Aorta (tissue), 5 donors: Measurements from ENCODE around the gene TTC7B. TPM values are rescaled to one million over a fixed set of nuclear protein-coding genes. Genes with fewer than 3 reads are reported as not detected.
A peak's percentile ranks its signal among the peaks of the same experiment; 100 is the strongest.

Experiments used
- ATAC-seq: fragments of 200-7000 bp; cut with Tn5 transposase; one replicate; pipeline ENCODE4 v1.9.1; 2022; ENCODE audit warnings: moderate library complexity; ENCODE audit not compliant: low FRiP score
- DNase-seq, 2 donors: peaks; one replicate each; pipeline ENCODE4 v3.0.0-alpha.2; 2020
- H3K27ac ChIP-seq, 2 donors: one replicate each; pipeline ENCODE4 v1.5.1; 2013; ENCODE audit warnings: low read length in 2 of 2, mild to moderate bottlenecking in 2 of 2, moderate library complexity in 2 of 2, control low read depth in 1 of 2, inconsistent platforms in 1 of 2, low read depth in 1 of 2
- H3K27me3 ChIP-seq, 2 donors: one replicate each; pipeline ENCODE4 v1.6.1; 2013; ENCODE audit warnings: control low read depth in 1 of 2, low read length in 1 of 2, mild to moderate bottlenecking in 1 of 2, moderate library complexity in 1 of 2; ENCODE audit not compliant: insufficient read depth in 2 of 2, control insufficient read depth in 1 of 2
- H3K36me3 ChIP-seq, 2 donors: one replicate each; pipeline ENCODE4 v1.6.1; 2013; ENCODE audit warnings: control low read depth in 1 of 2, low read length in 1 of 2, mild to moderate bottlenecking in 1 of 2; ENCODE audit not compliant: insufficient read depth in 2 of 2, control insufficient read depth in 1 of 2
- H3K4me1 ChIP-seq, 2 donors: one replicate each; pipeline ENCODE4 v1.6.1; 2013; ENCODE audit warnings: low read length in 2 of 2, control low read depth in 1 of 2, mild to moderate bottlenecking in 1 of 2, moderate library complexity in 1 of 2; ENCODE audit not compliant: insufficient read depth in 2 of 2, control insufficient read depth in 1 of 2
- H3K4me3 ChIP-seq, 2 donors: one replicate each; pipeline ENCODE4 v1.5.1; 2013; ENCODE audit warnings: low read length in 2 of 2, control low read depth in 1 of 2, mild to moderate bottlenecking in 1 of 2
- H3K9me3 ChIP-seq: one replicate; pipeline ENCODE4 v1.6.1; 2013; ENCODE audit warnings: mild to moderate bottlenecking, low read length; ENCODE audit not compliant: control insufficient read depth
- WGBS, 2 donors: extraction: QIAGEN DNeasy Blood & Tissue Kit; methylation state at CpG; one replicate each; pipeline ENCODE4 v1.1.7; 2013; 5-methylcytosine and 5-hydroxymethylcytosine counted together
- intact Hi-C, 2 donors: fragments of 100-400 bp; cut with DNase I; formaldehyde crosslinking; loops; one replicate each; pipeline versions ENCODE4 v1.14.2 to v1.15.0; 2022
- polyA plus RNA-seq, 2 donors: library from polyadenylated mRNA; stranded (reverse); fragments of 200-250 nt; gene quantifications; one replicate each; pipeline ENCODE4 v1.2.3, GENCODE V29; 2013
- total RNA-seq, 2 donors: library from RNA; stranded (reverse); fragmentation: NEBNext Ultra II Directional; extraction: Animal tissue kit (Norgen Biotek cat#: 25700); gene quantifications; one replicate each; pipeline ENCODE4 v1.2.1, GENCODE V29; 2021
- donor health status: healthy with polysubstance abuse.
- donor health status: Bipolar disorder and iron deficiency.
- donor health status: DM: no; HTN: no; CAD: no.
- donor health status: DM: no; HTN: no; CAD: no.
- donor health status: DM: yes; HTN: yes; CAD: no.

TTC7B gene
- total and polyA plus RNA-seq, 4 donors, result 17.9 to 57.4 (median 40.1) TPM

DNA sequence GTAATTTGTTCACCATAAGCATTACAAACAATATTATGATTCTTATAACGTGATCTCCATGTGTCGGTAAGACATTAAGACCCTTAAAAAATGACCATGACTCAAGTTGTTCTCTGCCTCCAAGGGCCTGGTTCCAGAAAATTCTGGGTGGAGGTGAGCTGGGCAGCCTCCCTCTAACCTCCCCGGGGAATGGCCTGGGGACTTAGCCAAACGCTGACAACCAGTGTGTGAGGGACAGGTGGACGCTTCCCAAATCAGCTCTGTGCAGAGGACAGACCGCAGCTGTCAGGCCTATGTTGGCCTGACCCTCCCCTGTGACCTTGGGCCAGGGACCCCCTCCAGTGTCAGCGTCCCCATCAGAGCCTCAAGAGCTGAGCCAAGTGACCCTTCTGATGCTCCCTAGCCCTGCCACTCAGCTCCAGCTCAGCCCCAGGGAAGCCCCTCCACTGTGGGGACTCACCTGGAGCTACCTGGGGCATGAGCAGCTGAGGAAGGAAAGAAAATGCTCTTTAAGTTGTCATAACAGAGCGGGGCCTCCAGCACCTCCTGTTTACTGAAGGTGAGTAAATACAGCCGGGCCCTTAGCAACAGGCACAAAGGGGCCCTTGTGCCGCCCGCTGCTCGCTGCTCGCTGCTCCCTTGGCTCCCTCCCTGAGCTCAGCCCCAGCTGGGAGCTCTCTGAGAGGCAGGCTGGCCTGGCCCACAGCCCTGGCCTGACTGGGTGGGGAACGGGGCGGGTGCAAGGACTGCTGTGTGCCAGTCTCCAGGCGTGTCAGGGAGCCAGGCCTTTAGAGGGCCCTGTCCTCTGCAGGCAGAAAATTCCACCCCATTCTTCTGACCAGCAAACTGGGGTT, 302.8 kb downstream of the TTC7B start:
- no peaks in the 10 kb centered on the region for H3K9me3 ChIP-seq
- no peaks in the 10 kb centered on the region for H3K27me3 ChIP-seq
- H3K27ac ChIP-seq, result peak overlapping the region in 1 of 2 donors; percentile 9
- no peaks in the 10 kb centered on the region for H3K4me1 ChIP-seq
- ATAC-seq, result peak; percentile 85
- H3K36me3 ChIP-seq, result no peaks in the 10 kb centered on the region
- intact Hi-C loops, result loop anchor here in 1 of 2 donors (5.0 kb wide), 1 partner anchor 91 kb away; no protein-coding TSS in a partner anchor
- H3K4me3 ChIP-seq, result no peak overlapping the region
- 16 to 17% methylated on average over 14 to 16 of the region's 16 CpGs for WGBS, 2 donors
- DNase-seq, result peak; percentile 78 to 87

DNA sequence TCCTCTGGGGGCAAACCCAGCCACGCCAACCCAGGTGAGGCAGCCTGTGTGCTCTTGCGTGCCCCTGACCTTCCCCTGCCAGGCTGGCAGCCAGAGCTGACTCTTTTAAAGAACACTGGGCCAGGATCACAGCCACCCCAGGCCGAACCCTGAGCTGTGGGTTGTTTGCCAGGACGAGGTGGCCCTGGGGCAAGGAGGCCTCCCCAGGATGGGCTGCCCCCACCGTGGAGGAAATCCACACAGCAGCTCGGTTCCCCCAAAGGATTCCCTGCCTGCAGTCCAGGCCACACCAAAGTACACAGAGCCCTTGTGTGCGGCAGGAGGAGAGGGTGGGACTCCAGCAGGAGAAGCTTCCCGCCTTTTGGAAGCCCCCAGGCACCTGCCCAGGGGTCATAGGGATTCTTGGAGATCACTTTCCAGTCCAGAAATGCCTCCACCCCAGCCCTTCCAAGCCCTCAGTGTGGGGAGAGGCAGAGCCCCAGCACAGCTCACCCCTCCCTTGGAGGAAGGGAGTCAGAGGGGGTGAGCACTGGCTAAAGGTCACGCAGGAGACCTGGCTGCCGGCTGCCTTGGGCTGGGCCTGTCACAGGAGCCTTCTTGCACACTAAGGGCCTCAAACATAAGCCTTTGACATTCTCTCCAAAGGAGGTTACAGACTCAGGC, 303.8 kb downstream of the TTC7B start:
- H3K27me3 ChIP-seq, result no peaks in the 10 kb centered on the region
- DNase-seq, result no peak
- no peaks in the 10 kb centered on the region for H3K4me1 ChIP-seq
- intact Hi-C loops, result loop anchor here in 1 of 2 donors (5.0 kb wide), 1 partner anchor 90 kb away; no protein-coding TSS in a partner anchor
- no peak overlapping the region for H3K4me3 ChIP-seq
- H3K36me3 ChIP-seq, result no peaks in the 10 kb centered on the region
- no peak overlapping the region for H3K27ac ChIP-seq
- WGBS, 2 donors, result 87 to 88% methylated on average over 10 of the region's 10 CpGs
- no peak for ATAC-seq
- H3K9me3 ChIP-seq, result no peaks in the 10 kb centered on the region

GRCh38 chr14:90511795-90512328, 304.4 kb downstream of the TTC7B start:
- ATAC-seq (no peak), DNase-seq (no peak)
- intact Hi-C loops, result loop anchor here in 1 of 2 donors (5.0 kb wide), 1 partner anchor 90 kb away; no protein-coding TSS in a partner anchor

DNA sequence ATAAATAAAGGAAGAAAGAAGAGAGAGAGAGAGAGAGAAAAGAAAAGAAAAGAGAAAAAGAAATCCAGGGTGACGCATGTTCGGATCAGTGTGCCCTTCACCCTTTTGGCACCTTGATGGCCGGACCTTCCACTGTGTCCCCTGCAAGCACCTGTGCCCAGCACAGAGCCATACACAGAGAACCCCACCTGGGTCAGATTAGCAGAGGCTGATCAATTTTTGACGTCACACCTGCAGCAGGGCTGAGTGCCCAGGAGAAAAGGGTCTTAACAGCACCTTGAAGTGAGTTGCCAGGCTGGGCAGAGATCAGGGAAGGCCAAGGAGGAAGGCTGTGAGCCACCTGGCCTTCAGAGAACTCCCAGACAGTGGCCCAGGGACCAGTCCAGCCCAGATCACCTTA, 305.0 kb downstream of the TTC7B start:
- ATAC-seq (no peak), DNase-seq (no peak)
- Histone ChIP-seq H3K36me3 (no peaks in the 10 kb centered on the region), H3K9me3 (no peaks in the 10 kb centered on the region), H3K27ac (no peak overlapping the region), H3K4me3 (no peak overlapping the region), H3K4me1 (no peaks in the 10 kb centered on the region), H3K27me3 (no peaks in the 10 kb centered on the region)
- intact Hi-C loops, result loop anchor here in 1 of 2 donors (5.0 kb wide), 1 partner anchor 89 kb away; no protein-coding TSS in a partner anchor
- 94% methylated on average over 4 of the region's 4 CpGs for WGBS, 2 donors

More at GRCh38 chr14:90511795-90512328, 304.4 kb downstream of the TTC7B start:
- Histone ChIP-seq H3K4me1 (no peaks in the 10 kb centered on the region), H3K4me3 (no peak overlapping the region), H3K27ac (no peak overlapping the region), H3K9me3 (no peaks in the 10 kb centered on the region), H3K27me3 (no peaks in the 10 kb centered on the region), H3K36me3 (no peaks in the 10 kb centered on the region)
- WGBS, 2 donors, result 87 to 89% methylated on average over 9 of the region's 9 CpGs

DNA sequence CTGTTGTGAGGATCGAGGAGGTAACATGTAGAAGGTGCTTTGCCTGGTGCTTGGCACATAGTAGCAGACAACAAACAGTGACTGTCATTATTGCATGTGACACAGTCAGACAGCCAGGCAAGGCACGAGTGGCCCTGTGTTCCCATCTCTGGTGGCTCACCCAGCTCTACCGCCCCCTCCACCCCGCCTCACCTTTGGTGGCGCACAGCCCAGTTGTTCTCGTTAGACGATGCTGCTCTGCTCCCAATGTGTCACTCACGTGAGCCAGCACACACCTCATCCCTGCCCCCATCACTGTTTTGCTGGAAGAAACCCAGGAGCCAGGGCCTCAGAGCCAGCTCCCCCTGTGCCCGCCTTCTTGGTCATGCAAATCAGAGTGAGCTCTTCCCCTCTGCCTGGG, 306.1 kb downstream of the TTC7B start:
- ATAC-seq, result no peak
- intact Hi-C loops, result loop anchor here in 1 of 2 donors (5.0 kb wide), 1 partner anchor 88 kb away; no protein-coding TSS in a partner anchor
- DNase-seq, result no peak
- no peaks in the 10 kb centered on the region for H3K9me3 ChIP-seq
- no peaks in the 10 kb centered on the region for H3K4me1 ChIP-seq
- no peak overlapping the region for H3K4me3 ChIP-seq
- H3K36me3 ChIP-seq, result no peaks in the 10 kb centered on the region
- H3K27me3 ChIP-seq, result no peaks in the 10 kb centered on the region
- 67 to 74% methylated on average over 9 of the region's 9 CpGs for WGBS, 2 donors
- H3K27ac ChIP-seq, result no peak overlapping the region

DNA sequence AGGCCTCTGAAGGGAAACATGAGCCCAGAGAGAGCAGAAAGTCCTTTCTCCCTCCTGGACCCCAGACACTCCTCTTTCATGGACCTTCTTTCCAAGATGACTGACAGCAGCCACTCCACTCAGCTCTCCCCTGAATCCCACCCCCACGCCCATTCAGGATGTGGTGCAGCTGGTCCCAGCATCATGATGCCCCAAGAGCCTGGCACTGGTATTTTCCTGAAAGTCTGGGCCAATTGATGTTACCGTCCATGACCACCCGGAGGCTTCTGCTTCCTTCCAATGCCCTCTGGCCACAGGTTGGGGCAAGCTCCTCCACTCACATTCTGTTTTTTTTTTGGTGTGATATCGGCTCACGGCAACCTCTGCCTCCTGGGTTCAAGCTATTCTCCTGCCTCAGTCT, 306.8 kb downstream of the TTC7B start:
- intact Hi-C loops, result no loop called here
- Histone ChIP-seq H3K4me3 (no peak overlapping the region), H3K27me3 (no peaks in the 10 kb centered on the region), H3K36me3 (no peaks in the 10 kb centered on the region), H3K4me1 (no peaks in the 10 kb centered on the region), H3K27ac (no peak overlapping the region), H3K9me3 (no peaks in the 10 kb centered on the region)
- WGBS, 2 donors, result 85% methylated on average over 5 of the region's 5 CpGs
- ATAC-seq, result no peak
- DNase-seq, result no peak

- intact Hi-C loops, result no loop called here
- no peaks in the 10 kb centered on the region for H3K27me3 ChIP-seq
- H3K4me3 ChIP-seq, result no peak overlapping the region
- DNase-seq (no peak), ATAC-seq (no peak)
- H3K27ac ChIP-seq, result no peak overlapping the region
- H3K4me1 ChIP-seq, result no peaks in the 10 kb centered on the region
- H3K9me3 ChIP-seq, result no peaks in the 10 kb centered on the region
- no peaks in the 10 kb centered on the region for H3K36me3 ChIP-seq
- 80 to 85% methylated on average over 21 of the region's 21 CpGs for WGBS, 2 donors
Observed at GRCh38 chr14:90508536-90509254, 307.5 kb downstream of the TTC7B start.

DNA sequence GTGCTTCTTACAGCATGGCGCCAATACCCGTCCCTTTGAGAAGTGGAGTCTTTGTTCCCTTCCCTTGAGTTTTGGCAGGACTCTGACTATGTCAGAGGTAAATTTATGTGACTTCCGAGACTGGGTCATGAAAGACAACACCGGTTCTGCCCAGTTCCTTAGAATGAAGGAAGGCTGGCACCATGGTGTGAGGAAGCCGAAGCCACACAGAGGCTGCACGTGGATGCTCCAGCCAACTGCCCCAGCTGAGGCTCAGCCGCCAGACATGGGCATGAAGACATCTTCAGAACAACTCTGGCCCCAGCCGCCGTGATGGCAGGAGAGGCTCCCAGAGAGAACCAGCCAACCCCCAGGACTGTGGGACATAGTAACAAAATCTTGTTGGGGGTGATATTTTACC, 308.2 kb downstream of the TTC7B start:
- Histone ChIP-seq H3K4me1 (no peaks in the 10 kb centered on the region), H3K27ac (no peak overlapping the region), H3K27me3 (no peaks in the 10 kb centered on the region), H3K9me3 (no peaks in the 10 kb centered on the region), H3K36me3 (no peaks in the 10 kb centered on the region), H3K4me3 (no peak overlapping the region)
- intact Hi-C loops, result no loop called here
- ATAC-seq (no peak), DNase-seq (no peak)
- 81% methylated on average over 9 of the region's 9 CpGs for WGBS, 2 donors
